ENCODE results near the gene RAD52.

The RAD52 gene

DNA sequence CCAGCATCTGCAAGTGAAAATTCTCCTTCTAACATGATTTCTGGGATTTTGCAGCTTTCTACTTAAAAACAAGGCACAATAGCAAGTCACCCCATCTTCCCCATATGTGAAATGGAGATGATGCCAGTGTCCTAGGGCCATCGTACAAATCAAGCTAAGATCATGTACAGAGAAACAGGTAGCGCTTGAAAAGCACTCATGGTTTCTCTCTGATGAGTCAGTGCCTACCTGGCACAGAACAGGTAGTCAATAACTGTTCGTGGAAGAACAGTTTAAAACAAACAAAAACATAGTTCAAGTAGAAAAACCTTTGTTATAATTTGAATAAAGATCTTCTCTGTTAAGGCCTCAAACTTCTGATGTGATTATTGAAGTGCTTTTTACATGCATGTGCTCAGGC is 46.9 kb downstream of the RAD52 start:
- Histone ChIP-seq H4K20me1 (ENCODE audit: insufficient read depth, low read length) (no peaks in the 10 kb centered on the region), H3K9ac (ENCODE audit: low read length) (no peak overlapping the region), H2AFZ (ENCODE audit: low read depth, low read length) (no peak overlapping the region), H3K27ac (ENCODE audit: low read length) (no peak overlapping the region), H3K4me3 (ENCODE audit: low read length) (no peak overlapping the region), H3K4me2 (ENCODE audit: low read length) (no peak overlapping the region), H3K36me3 (replicated peaks; ENCODE audit: low read depth, low read length) (peaks cover 63% of the 10 kb centered on the region), H3K4me1 (ENCODE audit: low read length) (no peaks in the 10 kb centered on the region), H3K79me2 (ENCODE audit: low read length) (peaks cover 2% of the 10 kb centered on the region; the same call in 1 of the 2 replicates), H3K27me3 (ENCODE audit: low read depth, low read length) (no peaks in the 10 kb centered on the region), H3K9me3 (ENCODE audit: insufficient read depth, low read length) (no peaks in the 10 kb centered on the region)
- TF ChIP-seq, protein P1, sequence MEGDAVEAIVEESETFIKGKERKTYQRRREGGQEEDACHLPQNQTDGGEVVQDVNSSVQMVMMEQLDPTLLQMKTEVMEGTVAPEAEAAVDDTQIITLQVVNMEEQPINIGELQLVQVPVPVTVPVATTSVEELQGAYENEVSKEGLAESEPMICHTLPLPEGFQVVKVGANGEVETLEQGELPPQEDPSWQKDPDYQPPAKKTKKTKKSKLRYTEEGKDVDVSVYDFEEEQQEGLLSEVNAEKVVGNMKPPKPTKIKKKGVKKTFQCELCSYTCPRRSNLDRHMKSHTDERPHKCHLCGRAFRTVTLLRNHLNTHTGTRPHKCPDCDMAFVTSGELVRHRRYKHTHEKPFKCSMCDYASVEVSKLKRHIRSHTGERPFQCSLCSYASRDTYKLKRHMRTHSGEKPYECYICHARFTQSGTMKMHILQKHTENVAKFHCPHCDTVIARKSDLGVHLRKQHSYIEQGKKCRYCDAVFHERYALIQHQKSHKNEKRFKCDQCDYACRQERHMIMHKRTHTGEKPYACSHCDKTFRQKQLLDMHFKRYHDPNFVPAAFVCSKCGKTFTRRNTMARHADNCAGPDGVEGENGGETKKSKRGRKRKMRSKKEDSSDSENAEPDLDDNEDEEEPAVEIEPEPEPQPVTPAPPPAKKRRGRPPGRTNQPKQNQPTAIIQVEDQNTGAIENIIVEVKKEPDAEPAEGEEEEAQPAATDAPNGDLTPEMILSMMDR (IDR thresholded peaks at IDR 0.05; ENCODE audit: low read depth, low read length): no peak
- TF ChIP-seq EZH2phosphoT487 (IDR thresholded peaks at IDR 0.05; ENCODE audit: low read depth): no peak

DNA sequence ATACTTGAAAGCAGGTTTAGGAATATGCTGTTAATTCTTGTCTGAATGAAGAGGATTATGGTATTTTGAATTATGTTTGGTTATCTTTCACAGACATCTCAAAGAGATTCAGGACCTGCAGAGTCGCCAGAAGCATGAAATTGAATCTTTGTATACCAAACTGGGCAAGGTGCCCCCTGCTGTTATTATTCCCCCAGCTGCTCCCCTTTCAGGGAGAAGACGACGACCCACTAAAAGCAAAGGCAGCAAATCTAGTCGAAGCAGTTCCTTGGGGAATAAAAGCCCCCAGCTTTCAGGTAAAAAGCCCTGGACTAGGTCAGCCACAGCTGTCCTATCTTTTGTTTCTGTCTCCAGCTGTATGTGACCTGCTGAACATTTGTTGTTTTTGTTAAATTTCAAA is 52.1 kb downstream of the RAD52 start:
- Histone ChIP-seq H3K27me3 (ENCODE audit: low read depth, low read length) (no peaks in the 10 kb centered on the region), H3K4me3 (ENCODE audit: low read length) (no peak overlapping the region), H3K36me3 (replicated peaks; ENCODE audit: low read depth, low read length) (peaks cover 50% of the 10 kb centered on the region), H2AFZ (ENCODE audit: low read depth, low read length) (no peak overlapping the region), H4K20me1 (ENCODE audit: insufficient read depth, low read length) (no peaks in the 10 kb centered on the region), H3K9me3 (ENCODE audit: insufficient read depth, low read length) (no peaks in the 10 kb centered on the region), H3K79me2 (ENCODE audit: low read length) (no peaks in the 10 kb centered on the region), H3K9ac (ENCODE audit: low read length) (no peak overlapping the region), H3K4me1 (ENCODE audit: low read length) (no peaks in the 10 kb centered on the region), H3K27ac (ENCODE audit: low read length) (no peak overlapping the region), H3K4me2 (ENCODE audit: low read length) (no peak overlapping the region)
- TF ChIP-seq EZH2phosphoT487 (IDR thresholded peaks at IDR 0.05; ENCODE audit: low read depth): no peak

DNA sequence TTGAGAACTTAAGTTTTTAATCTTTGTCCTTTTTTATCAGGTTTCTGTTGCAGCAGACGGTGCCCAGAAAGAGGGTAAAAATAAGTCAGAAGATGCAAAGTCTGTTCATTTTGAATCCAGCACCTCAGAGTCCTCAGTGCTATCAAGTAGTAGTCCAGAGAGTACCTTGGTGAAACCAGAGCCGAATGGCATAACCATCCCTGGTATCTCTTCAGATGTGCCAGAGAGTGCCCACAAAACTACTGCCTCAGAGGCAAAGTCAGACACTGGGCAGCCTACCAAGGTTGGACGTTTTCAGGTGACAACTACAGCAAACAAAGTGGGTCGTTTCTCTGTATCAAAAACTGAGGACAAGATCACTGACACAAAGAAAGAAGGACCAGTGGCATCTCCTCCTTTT is 53.5 kb downstream of the RAD52 start:
- no peak overlapping the region for H3K9ac ChIP-seq (ENCODE audit: low read length)
- no peaks in the 10 kb centered on the region for H3K9me3 ChIP-seq (ENCODE audit: insufficient read depth, low read length)
- no peaks in the 10 kb centered on the region for H3K27me3 ChIP-seq (ENCODE audit: low read depth, low read length)
- H3K4me1 ChIP-seq (ENCODE audit: low read length): no peaks in the 10 kb centered on the region
- H2AFZ ChIP-seq (ENCODE audit: low read depth, low read length): no peak overlapping the region
- no peak overlapping the region for H3K4me2 ChIP-seq (ENCODE audit: low read length)
- H3K36me3 ChIP-seq (replicated peaks; ENCODE audit: low read depth, low read length): peaks cover 44% of the 10 kb centered on the region
- H4K20me1 ChIP-seq (ENCODE audit: insufficient read depth, low read length): no peaks in the 10 kb centered on the region
- TF ChIP-seq, protein P1 (IDR thresholded peaks at IDR 0.05; ENCODE audit: low read depth, low read length): no peak
- TF ChIP-seq EZH2phosphoT487 (IDR thresholded peaks at IDR 0.05; ENCODE audit: low read depth): no peak
- H3K4me3 ChIP-seq (ENCODE audit: low read length): no peak overlapping the region
- no peaks in the 10 kb centered on the region for H3K79me2 ChIP-seq (ENCODE audit: low read length)
- H3K27ac ChIP-seq (ENCODE audit: low read length): no peak overlapping the region

DNA sequence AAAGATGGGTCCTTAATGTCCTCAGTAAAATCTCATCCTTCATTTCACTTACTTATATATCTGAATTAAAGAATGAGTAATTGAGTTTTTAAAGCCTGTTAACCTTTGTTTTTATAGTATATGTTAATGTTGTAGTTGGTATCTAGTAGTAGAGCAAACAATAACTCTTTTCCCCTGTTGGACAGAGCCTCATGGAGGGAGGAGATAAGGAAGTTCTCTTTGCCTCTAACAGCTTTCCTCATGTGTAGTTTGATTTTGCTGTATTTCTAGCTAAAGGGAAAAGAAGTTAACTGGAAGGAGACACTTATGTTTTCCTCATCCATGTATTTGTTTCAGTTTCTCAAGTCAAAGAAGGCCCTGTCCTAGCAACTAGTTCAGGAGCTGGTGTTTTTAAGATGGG is 55.3 kb downstream of the RAD52 start:
- Histone ChIP-seq H3K36me3 (replicated peaks; ENCODE audit: low read depth, low read length) (peaks cover 40% of the 10 kb centered on the region), H3K4me2 (ENCODE audit: low read length) (no peak overlapping the region), H3K4me1 (ENCODE audit: low read length) (no peaks in the 10 kb centered on the region), H3K27ac (ENCODE audit: low read length) (no peak overlapping the region), H3K4me3 (ENCODE audit: low read length) (no peak overlapping the region), H3K9me3 (ENCODE audit: insufficient read depth, low read length) (no peaks in the 10 kb centered on the region), H2AFZ (ENCODE audit: low read depth, low read length) (no peak overlapping the region), H3K27me3 (ENCODE audit: low read depth, low read length) (no peaks in the 10 kb centered on the region), H3K9ac (ENCODE audit: low read length) (no peak overlapping the region), H3K79me2 (ENCODE audit: low read length) (no peaks in the 10 kb centered on the region), H4K20me1 (ENCODE audit: insufficient read depth, low read length) (no peaks in the 10 kb centered on the region)
- no peak for TF ChIP-seq EZH2phosphoT487 (IDR thresholded peaks at IDR 0.05; ENCODE audit: low read depth)
- TF ChIP-seq, protein P1 (IDR thresholded peaks at IDR 0.05; ENCODE audit: low read depth, low read length): no peak

DNA sequence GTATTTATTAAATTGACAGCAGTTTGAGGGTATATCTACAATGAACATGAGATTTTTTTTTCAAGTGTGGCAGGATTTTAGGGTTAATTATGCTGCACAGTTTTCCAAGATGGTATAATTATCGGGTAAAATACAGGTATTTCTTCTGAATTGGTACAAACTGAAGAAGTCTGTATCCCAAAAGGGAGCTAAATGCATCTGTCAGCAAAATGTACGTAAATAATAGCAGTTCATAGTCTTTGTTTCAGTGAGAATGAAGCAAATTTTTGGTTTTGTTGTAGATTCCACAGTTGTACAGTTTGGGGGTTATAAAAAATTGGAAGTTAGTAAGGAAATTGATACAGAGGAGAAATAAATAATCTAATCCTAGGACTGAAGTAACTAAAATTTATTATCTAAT is 63.3 kb downstream of the RAD52 start:
- Histone ChIP-seq H3K79me2 (ENCODE audit: low read length) (no peaks in the 10 kb centered on the region), H3K27me3 (ENCODE audit: low read depth, low read length) (no peaks in the 10 kb centered on the region), H3K4me1 (ENCODE audit: low read length) (peaks cover 34% of the 10 kb centered on the region), H3K9ac (ENCODE audit: low read length) (no peak overlapping the region), H3K4me3 (ENCODE audit: low read length) (no peak overlapping the region), H3K4me2 (ENCODE audit: low read length) (no peak overlapping the region), H3K36me3 (replicated peaks; ENCODE audit: low read depth, low read length) (peaks cover 70% of the 10 kb centered on the region), H3K27ac (ENCODE audit: low read length) (no peak overlapping the region), H2AFZ (ENCODE audit: low read depth, low read length) (no peak overlapping the region), H3K9me3 (ENCODE audit: insufficient read depth, low read length) (no peaks in the 10 kb centered on the region), H4K20me1 (ENCODE audit: insufficient read depth, low read length) (no peaks in the 10 kb centered on the region)
- TF ChIP-seq EZH2phosphoT487 (IDR thresholded peaks at IDR 0.05; ENCODE audit: low read depth): no peak
- TF ChIP-seq, protein P1 (IDR thresholded peaks at IDR 0.05; ENCODE audit: low read depth, low read length): no peak
